HUES48 (cell line): ENCODE data around the gene RBM33.

Source experiments
- H3K27ac ChIP-seq: one replicate; pipeline ENCODE4 v1.7.0; 2013; ENCODE audit warnings: low read depth, low read length, inconsistent platforms
- H3K27me3 ChIP-seq: 2 replicates; pipeline ENCODE4 v1.6.1; 2013; ENCODE audit warnings: mild to moderate bottlenecking, low read length; ENCODE audit not compliant: control insufficient read depth, insufficient read depth
- H3K36me3 ChIP-seq: 2 replicates; pipeline ENCODE4 v1.6.1; 2013; ENCODE audit warnings: low read length; ENCODE audit not compliant: control insufficient read depth, insufficient read depth
- H3K4me1 ChIP-seq: 2 replicates; pipeline ENCODE4 v1.6.1; 2013; ENCODE audit warnings: mild to moderate bottlenecking, low read length; ENCODE audit not compliant: control insufficient read depth, insufficient read depth
- H3K4me3 ChIP-seq: 2 replicates; pipeline ENCODE4 v1.5.1; 2013; ENCODE audit warnings: mild to moderate bottlenecking, low read depth, low read length
- H3K9ac ChIP-seq: 2 replicates; pipeline ENCODE4 v1.6.1; 2013; ENCODE audit warnings: mild to moderate bottlenecking, low read depth, low read length, moderate library complexity
- H3K9me3 ChIP-seq: 2 replicates; pipeline ENCODE4 v1.6.1; 2013; ENCODE audit warnings: low read length; ENCODE audit not compliant: control insufficient read depth, insufficient read depth

Gene RBM33

GRCh38 chr7:155662343-155663043 lies 18.0 kb downstream of the RBM33 start:
- Histone ChIP-seq H3K36me3 (peaks cover 8% of the 10 kb centered on the region; the same call in 1 of the 2 replicates), H3K27ac (no peak overlapping the region), H3K27me3 (no peaks in the 10 kb centered on the region), H3K9me3 (no peaks in the 10 kb centered on the region), H3K4me3 (no peak overlapping the region), H3K9ac (no peak overlapping the region), H3K4me1 (peaks cover 10% of the 10 kb centered on the region; the same call in 1 of the 2 replicates)

- Histone ChIP-seq H3K4me1 (peaks cover 10% of the 10 kb centered on the region; the same call in 1 of the 2 replicates), H3K4me3 (no peak overlapping the region), H3K9me3 (no peaks in the 10 kb centered on the region), H3K36me3 (peaks cover 8% of the 10 kb centered on the region; the same call in 1 of the 2 replicates), H3K27me3 (no peaks in the 10 kb centered on the region), H3K9ac (no peak overlapping the region), H3K27ac (no peak overlapping the region)
These were observed 19.5 kb downstream of the RBM33 start for GRCh38 chr7:155663937-155664336.

GRCh38 chr7:155665079-155665956 lies 20.9 kb downstream of the RBM33 start:
- Histone ChIP-seq H3K9ac (no peak overlapping the region), H3K27me3 (no peaks in the 10 kb centered on the region), H3K4me1 (peaks cover 10% of the 10 kb centered on the region; the same call in 1 of the 2 replicates), H3K27ac (no peak overlapping the region), H3K36me3 (peaks cover 8% of the 10 kb centered on the region; the same call in 1 of the 2 replicates), H3K9me3 (no peaks in the 10 kb centered on the region), H3K4me3 (no peak overlapping the region)

GRCh38 chr7:155665957-155666287 lies 21.5 kb downstream of the RBM33 start:
- H3K27me3 ChIP-seq = no peaks in the 10 kb centered on the region
- H3K9me3 ChIP-seq = no peaks in the 10 kb centered on the region
- H3K36me3 ChIP-seq = peaks cover 8% of the 10 kb centered on the region; the same call in 1 of the 2 replicates
- H3K27ac ChIP-seq = no peak overlapping the region
- no peak overlapping the region for H3K9ac ChIP-seq
- no peak overlapping the region for H3K4me3 ChIP-seq
- H3K4me1 ChIP-seq = peaks cover 10% of the 10 kb centered on the region; the same call in 1 of the 2 replicates

GRCh38 chr7:155667241-155667829 lies 22.9 kb downstream of the RBM33 start:
- Histone ChIP-seq H3K4me1 (peaks cover 3% of the 10 kb centered on the region; the same call in 1 of the 2 replicates), H3K27me3 (no peaks in the 10 kb centered on the region), H3K9ac (no peak overlapping the region), H3K9me3 (no peaks in the 10 kb centered on the region), H3K4me3 (no peak overlapping the region), H3K36me3 (peaks cover 8% of the 10 kb centered on the region; the same call in 1 of the 2 replicates), H3K27ac (no peak overlapping the region)

- H3K9ac ChIP-seq = no peak overlapping the region
- no peaks in the 10 kb centered on the region for H3K27me3 ChIP-seq
- H3K36me3 ChIP-seq = peaks cover 15% of the 10 kb centered on the region; the same call in 1 of the 2 replicates
- H3K4me1 ChIP-seq = no peaks in the 10 kb centered on the region
- H3K27ac ChIP-seq = no peak overlapping the region
- H3K4me3 ChIP-seq = no peak overlapping the region
- no peaks in the 10 kb centered on the region for H3K9me3 ChIP-seq
These were observed 25.4 kb downstream of the RBM33 start for GRCh38 chr7:155669717-155670505.

- no peak overlapping the region for H3K27ac ChIP-seq
- no peak overlapping the region for H3K4me3 ChIP-seq
- H3K27me3 ChIP-seq = no peaks in the 10 kb centered on the region
- no peaks in the 10 kb centered on the region for H3K9me3 ChIP-seq
- peaks cover 9% of the 10 kb centered on the region; the same call in 1 of the 2 replicates for H3K36me3 ChIP-seq
- H3K9ac ChIP-seq = no peak overlapping the region
- H3K4me1 ChIP-seq = 0 out of 2 replicates have a peak, but pooled peaks cover 2% of the 10 kb centered on the region
These were observed 26.1 kb downstream of the RBM33 start for GRCh38 chr7:155670521-155670920.

- Histone ChIP-seq H3K27me3 (no peaks in the 10 kb centered on the region), H3K36me3 (peaks cover 27% of the 10 kb centered on the region), H3K4me1 (0 out of 2 replicates have a peak, but pooled peaks cover 8% of the 10 kb centered on the region), H3K27ac (no peak overlapping the region), H3K9ac (no peak overlapping the region), H3K9me3 (no peaks in the 10 kb centered on the region), H3K4me3 (no peak overlapping the region)
These were observed 30.1 kb downstream of the RBM33 start for GRCh38 chr7:155674556-155674955.

GRCh38 chr7:155676052-155676451 lies 31.6 kb downstream of the RBM33 start:
- H3K4me1 ChIP-seq = peaks cover 15% of the 10 kb centered on the region; the same call in 1 of the 2 replicates
- no peaks in the 10 kb centered on the region for H3K27me3 ChIP-seq
- H3K9me3 ChIP-seq = no peaks in the 10 kb centered on the region
- no peak overlapping the region for H3K27ac ChIP-seq
- peaks cover 40% of the 10 kb centered on the region for H3K36me3 ChIP-seq
- H3K9ac ChIP-seq = no peak overlapping the region
- H3K4me3 ChIP-seq = no peak overlapping the region

- no peaks in the 10 kb centered on the region for H3K9me3 ChIP-seq
- H3K27me3 ChIP-seq = no peaks in the 10 kb centered on the region
- no peak overlapping the region for H3K27ac ChIP-seq
- peaks cover 51% of the 10 kb centered on the region for H3K36me3 ChIP-seq
- peaks cover 24% of the 10 kb centered on the region; the same call in 1 of the 2 replicates for H3K4me1 ChIP-seq
- no peak overlapping the region for H3K9ac ChIP-seq
- no peak overlapping the region for H3K4me3 ChIP-seq
These were observed 33.2 kb downstream of the RBM33 start for GRCh38 chr7:155677688-155678087.
